Body of pancreas (tissue), 4 donors: Measurements from ENCODE around the gene TENT5C.

Experiments
- POLR2A ChIP-seq, 3 donors: fragments of 450-650 bp; IDR thresholded peaks; one replicate each; pipeline ENCODE4 v1.6.1; 2016; ENCODE audit warnings: antibody characterized with exemption in 3 of 3, mild to moderate bottlenecking in 2 of 3
- TF ChIP-seq, protein P1 (sequence below), 7 experiments: fragments of 450-650 bp in 4 of 7; fragments of 200-600 bp in 3 of 7; sonication (generic) in 3 of 7; IDR thresholded peaks; one replicate each; pipeline ENCODE4 v1.5.1; 2016 to 2019; ENCODE audit warnings: antibody characterized with exemption in 7 of 7

GRCh38 chr1:117658676-117659075 lies 52.8 kb downstream of the TENT5C start:
- no peak for TF ChIP-seq POLR2A (IDR thresholded peaks at IDR 0.05)
- TF ChIP-seq, protein P1, sequence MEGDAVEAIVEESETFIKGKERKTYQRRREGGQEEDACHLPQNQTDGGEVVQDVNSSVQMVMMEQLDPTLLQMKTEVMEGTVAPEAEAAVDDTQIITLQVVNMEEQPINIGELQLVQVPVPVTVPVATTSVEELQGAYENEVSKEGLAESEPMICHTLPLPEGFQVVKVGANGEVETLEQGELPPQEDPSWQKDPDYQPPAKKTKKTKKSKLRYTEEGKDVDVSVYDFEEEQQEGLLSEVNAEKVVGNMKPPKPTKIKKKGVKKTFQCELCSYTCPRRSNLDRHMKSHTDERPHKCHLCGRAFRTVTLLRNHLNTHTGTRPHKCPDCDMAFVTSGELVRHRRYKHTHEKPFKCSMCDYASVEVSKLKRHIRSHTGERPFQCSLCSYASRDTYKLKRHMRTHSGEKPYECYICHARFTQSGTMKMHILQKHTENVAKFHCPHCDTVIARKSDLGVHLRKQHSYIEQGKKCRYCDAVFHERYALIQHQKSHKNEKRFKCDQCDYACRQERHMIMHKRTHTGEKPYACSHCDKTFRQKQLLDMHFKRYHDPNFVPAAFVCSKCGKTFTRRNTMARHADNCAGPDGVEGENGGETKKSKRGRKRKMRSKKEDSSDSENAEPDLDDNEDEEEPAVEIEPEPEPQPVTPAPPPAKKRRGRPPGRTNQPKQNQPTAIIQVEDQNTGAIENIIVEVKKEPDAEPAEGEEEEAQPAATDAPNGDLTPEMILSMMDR (IDR thresholded peaks at IDR 0.05): no peak
